HepG2 (cell line): ENCODE data around the gene FAM89B. TPM values are rescaled to one million over a fixed set of nuclear protein-coding genes. Genes with fewer than 3 reads are reported as not detected.

Experiments
- ATF7-NPFF ChIP-seq: sonication (generic); formaldehyde crosslinking; IDR thresholded peaks from 2 replicates; pipeline ENCODE4 v1.8.1; 2023; ENCODE audit warnings: mild to moderate bottlenecking, low read depth, missing genetic modification reagents, moderate library complexity
- HOXA3 ChIP-seq: sonication (generic); formaldehyde crosslinking; IDR thresholded peaks from 2 replicates; pipeline ENCODE4 v1.5.0; 2020; ENCODE audit warnings: missing genetic modification reagents
- NR2F1 ChIP-seq, 2 experiments: fragments of 450-650 bp in 1 of 2; formaldehyde crosslinking in 1 of 2; IDR thresholded peaks; 2 replicates each; pipeline versions ENCODE4 v1.5.0 to v1.6.1; 2016 to 2020; ENCODE audit warnings: mild to moderate bottlenecking in 1 of 2, missing compliant biosample characterization in 1 of 2, missing genetic modification reagents in 1 of 2, moderate library complexity in 1 of 2
- POLR2G ChIP-seq: fragments of 200-400 bp; formaldehyde crosslinking; IDR thresholded peaks from 2 replicates; pipeline ENCODE4 v1.6.1; 2018; ENCODE audit warnings: mild to moderate bottlenecking, low read depth, low read length, moderate library complexity
- RBFOX2 ChIP-seq: fragments of 200-400 bp; formaldehyde crosslinking; IDR thresholded peaks from 2 replicates; pipeline ENCODE4 v1.6.1; 2017; ENCODE audit warnings: low read depth, mild to moderate bottlenecking, low read length
- REST ChIP-seq, 2 experiments: IDR thresholded peaks; 2 replicates each; pipeline ENCODE4 v1.6.1; 2011 to 2012; ENCODE audit warnings: low read length in 2 of 2, borderline replicate concordance in 1 of 2, low read depth in 1 of 2, mild to moderate bottlenecking in 1 of 2, moderate library complexity in 1 of 2
- RXRA ChIP-seq: sonication (generic); formaldehyde crosslinking; IDR thresholded peaks from 2 replicates; pipeline ENCODE4 v1.5.1; 2020; ENCODE audit warnings: missing genetic modification reagents
- ZBTB25 ChIP-seq: IDR thresholded peaks from 2 replicates; pipeline ENCODE4 v1.6.1; 2018; ENCODE audit warnings: missing genetic modification reagents
- ZNF260 ChIP-seq: sonication (generic); formaldehyde crosslinking; IDR thresholded peaks from 2 replicates; pipeline ENCODE4 v1.4.0; 2020; ENCODE audit warnings: missing genetic modification reagents, low read depth, mild to moderate bottlenecking, borderline replicate concordance
- ZNF276 ChIP-seq: sonication (generic); formaldehyde crosslinking; IDR thresholded peaks from 2 replicates; pipeline ENCODE4 v1.4.0; 2020; ENCODE audit warnings: mild to moderate bottlenecking, low read depth, missing genetic modification reagents
- ZNF280B ChIP-seq: sonication (generic); formaldehyde crosslinking; IDR thresholded peaks from 2 replicates; pipeline ENCODE4 v1.5.0; 2020; ENCODE audit warnings: missing genetic modification reagents, mild to moderate bottlenecking, borderline replicate concordance
- ZNF281 ChIP-seq: sonication (generic); formaldehyde crosslinking; IDR thresholded peaks from 2 replicates; pipeline ENCODE4 v1.4.0; 2020; ENCODE audit warnings: missing genetic modification reagents, borderline replicate concordance
- ZNF607 ChIP-seq: sonication (generic); formaldehyde crosslinking; IDR thresholded peaks from 2 replicates; pipeline ENCODE4 v1.5.1; 2020; ENCODE audit warnings: missing genetic modification reagents, mild to moderate bottlenecking, borderline replicate concordance
- ZNF616 ChIP-seq: sonication (generic); formaldehyde crosslinking; IDR thresholded peaks from 2 replicates; pipeline ENCODE4 v1.5.0; 2020; ENCODE audit warnings: low read depth, mild to moderate bottlenecking, missing genetic modification reagents
- ZNF792 ChIP-seq: IDR thresholded peaks from 2 replicates; pipeline ENCODE4 v1.6.1; 2016
- polyA plus RNA-seq, 8 experiments: library from polyadenylated mRNA; depleted of rRNA in 3 of 8; stranded (reverse) in 7 of 8; unstranded in 1 of 8; fragments of >200 nt; fragmentation: Illumina TruSeq in 4 of 8; extraction: Trizol in 4 of 8; gene quantifications; 2 replicates each; pipeline versions ENCODE4 v1.2.1 to v1.2.3, GENCODE V29; 2011 to 2016; ENCODE audit warnings: low read depth in 4 of 8, missing spikeins in 1 of 8, mixed read lengths in 1 of 8; ENCODE audit not compliant: insufficient read depth in 1 of 8
- total RNA-seq, 5 experiments: library from RNA; depleted of rRNA; stranded (reverse); fragments of >200 nt; fragmentation: Illumina TruSeq; extraction: Trizol; gene quantifications; 2 replicates each; pipeline ENCODE4 v1.2.3, GENCODE V29; 2016; ENCODE audit warnings: low read depth in 1 of 5

Gene FAM89B
- total and polyA plus RNA-seq, 2 of the 13 experiments (the other 11 are each of a cell fraction or from before 2014, with no cell fraction given), result 5.7 to 8.0 TPM

- peak; percentile 70 for TF ChIP-seq RXRA (CRISPR knock-in tag)
- no peak for TF ChIP-seq ZNF260 (CRISPR knock-in tag)
- TF ChIP-seq RBFOX2, result peak; percentile 82
- peak; percentile 29 to 50; a peak in 2 of 4 replicates for TF ChIP-seq NR2F1 (CRISPR knock-in tag; IDR thresholded peaks at IDR 0.05)
- no peak for TF ChIP-seq REST (IDR thresholded peaks at IDR 0.05; ENCODE audit: borderline replicate concordance in 1 of 2, low read depth in 1 of 2, low read length in 2 of 2)
- peak; percentile 68; the same call in 1 of the 2 replicates for TF ChIP-seq HOXA3 (CRISPR knock-in tag)
- no peak for TF ChIP-seq ZNF607 (CRISPR knock-in tag)
- TF ChIP-seq ZBTB25 (CRISPR knock-in tag), result 0 out of 2 replicates have a peak, but pooled peaks have one; percentile 25
- TF ChIP-seq ZNF792, result peak; percentile 63; the same call in 1 of the 2 replicates
- no peak for TF ChIP-seq ZNF616 (CRISPR knock-in tag)
- peak; percentile 31; the same call in 1 of the 2 replicates for TF ChIP-seq ATF7-NPFF (CRISPR knock-in tag)
- TF ChIP-seq ZNF280B (CRISPR knock-in tag), result no peak
- TF ChIP-seq ZNF281 (CRISPR knock-in tag), result no peak
- TF ChIP-seq ZNF276 (CRISPR knock-in tag), result no peak
- peak; percentile 63; the same call in 1 of the 2 replicates for TF ChIP-seq POLR2G
Measured at GRCh38 chr11:65546217-65546958, 25.9 kb upstream of the FAM89B start (continued).
